ENCODE measurements around the gene PREX1.

Gene PREX1

GRCh38 chr20:48816282-48817205 is 11.3 kb downstream of the PREX1 start:
- no peak overlapping the region for H2AFZ ChIP-seq (ENCODE audit: low read depth)
- H3K4me2 ChIP-seq: no peak overlapping the region
- no peak for TF ChIP-seq CTCF (conservative IDR thresholded peaks at IDR 0.05; ENCODE audit: low read depth, low read length)
- no peaks in the 10 kb centered on the region for H3K4me1 ChIP-seq (ENCODE audit: low read depth, poor library complexity, severe bottlenecking)
- H3K9ac ChIP-seq: no peak overlapping the region
- no peaks in the 10 kb centered on the region for H3K79me2 ChIP-seq (ENCODE audit: insufficient read depth, low read depth)
- H3K36me3 ChIP-seq (ENCODE audit: insufficient read depth): no peaks in the 10 kb centered on the region
- no peak overlapping the region for H3K4me3 ChIP-seq (IDR thresholded peaks at IDR 0.05; ENCODE audit: insufficient read depth, low read depth, low read length)
- no peaks in the 10 kb centered on the region for H3K27me3 ChIP-seq (ENCODE audit: insufficient read depth, low read depth)
- no peaks in the 10 kb centered on the region for H4K20me1 ChIP-seq (ENCODE audit: insufficient read depth)
- no peak overlapping the region for H3K27ac ChIP-seq

- TF ChIP-seq CTCF (conservative IDR thresholded peaks at IDR 0.05; ENCODE audit: low read depth, low read length): no peak
- H3K79me2 ChIP-seq (ENCODE audit: insufficient read depth, low read depth): no peaks in the 10 kb centered on the region
- no peaks in the 10 kb centered on the region for H3K36me3 ChIP-seq (ENCODE audit: insufficient read depth)
- H4K20me1 ChIP-seq (ENCODE audit: insufficient read depth): no peaks in the 10 kb centered on the region
- no peaks in the 10 kb centered on the region for H3K27me3 ChIP-seq (ENCODE audit: insufficient read depth, low read depth)
- no peak overlapping the region for H3K4me2 ChIP-seq
- H3K4me3 ChIP-seq (IDR thresholded peaks at IDR 0.05; ENCODE audit: insufficient read depth, low read depth, low read length): no peak overlapping the region
- no peak overlapping the region for H2AFZ ChIP-seq (ENCODE audit: low read depth)
- H3K9ac ChIP-seq: no peak overlapping the region
- no peaks in the 10 kb centered on the region for H3K4me1 ChIP-seq (ENCODE audit: low read depth, poor library complexity, severe bottlenecking)
- H3K27ac ChIP-seq: no peak overlapping the region
Measured at GRCh38 chr20:48815537-48815936, 12.3 kb downstream of the PREX1 start.

- Histone ChIP-seq H3K9ac (no peak overlapping the region), H3K4me2 (no peak overlapping the region), H3K36me3 (ENCODE audit: insufficient read depth) (no peaks in the 10 kb centered on the region), H3K27me3 (ENCODE audit: insufficient read depth, low read depth) (no peaks in the 10 kb centered on the region), H2AFZ (ENCODE audit: low read depth) (no peak overlapping the region), H3K4me1 (ENCODE audit: low read depth, poor library complexity, severe bottlenecking) (no peaks in the 10 kb centered on the region), H4K20me1 (ENCODE audit: insufficient read depth) (no peaks in the 10 kb centered on the region), H3K79me2 (ENCODE audit: insufficient read depth, low read depth) (no peaks in the 10 kb centered on the region), H3K27ac (no peak overlapping the region), H3K4me3 (IDR thresholded peaks at IDR 0.05; ENCODE audit: insufficient read depth, low read depth, low read length) (no peak overlapping the region)
- no peak for TF ChIP-seq CTCF (conservative IDR thresholded peaks at IDR 0.05; ENCODE audit: low read depth, low read length)
Measured at GRCh38 chr20:48814633-48815032, 13.2 kb downstream of the PREX1 start.

- no peak overlapping the region for H2AFZ ChIP-seq (ENCODE audit: low read depth)
- no peak overlapping the region for H3K4me3 ChIP-seq (IDR thresholded peaks at IDR 0.05; ENCODE audit: insufficient read depth, low read depth, low read length)
- H3K4me1 ChIP-seq (ENCODE audit: low read depth, poor library complexity, severe bottlenecking): no peaks in the 10 kb centered on the region
- no peak overlapping the region for H3K9ac ChIP-seq
- H3K4me2 ChIP-seq: no peak overlapping the region
- H3K79me2 ChIP-seq (ENCODE audit: insufficient read depth, low read depth): no peaks in the 10 kb centered on the region
- H3K27me3 ChIP-seq (ENCODE audit: insufficient read depth, low read depth): no peaks in the 10 kb centered on the region
- no peaks in the 10 kb centered on the region for H4K20me1 ChIP-seq (ENCODE audit: insufficient read depth)
- H3K27ac ChIP-seq: no peak overlapping the region
- no peak for TF ChIP-seq CTCF (conservative IDR thresholded peaks at IDR 0.05; ENCODE audit: low read depth, low read length)
- H3K36me3 ChIP-seq (ENCODE audit: insufficient read depth): no peaks in the 10 kb centered on the region
Measured at GRCh38 chr20:48813930-48814546, 13.8 kb downstream of the PREX1 start.
